NOMO-1 treated with dmso at 0.1 percent for 144 hours (cell line): ENCODE measurements around the gene CAT.
"Not testable (repeated sequence)": the region's sequence is repeated elsewhere in the genome, so short reads cannot be mapped to it uniquely, and the experiment has no call there.

Experiments
- DNase-seq: peaks from one replicate; lab custom pipeline; 2025; ENCODE audit not compliant: unreplicated experiment; lab: John Stamatoyannopoulos, UW

CAT gene

DNA sequence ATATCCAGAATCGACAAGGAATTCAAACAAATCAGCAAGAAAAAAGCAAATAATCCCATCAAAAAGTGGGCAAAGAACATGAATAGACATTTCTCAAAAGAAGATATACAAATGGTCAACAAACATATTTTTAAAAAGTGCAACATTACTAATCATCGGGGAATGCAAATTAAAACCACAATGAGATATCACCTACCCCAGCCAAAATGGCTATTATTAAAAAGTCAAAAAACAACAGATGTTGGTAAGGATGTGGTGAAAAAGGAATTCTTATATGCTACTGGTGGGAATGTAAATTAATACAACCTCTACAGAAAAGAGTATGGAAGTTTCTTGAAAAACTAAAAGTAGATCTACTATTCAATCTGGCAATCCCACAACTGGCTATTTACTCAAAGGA is 13.9 kb upstream of the CAT start:
- not testable (repeated sequence) for DNase-seq

DNA sequence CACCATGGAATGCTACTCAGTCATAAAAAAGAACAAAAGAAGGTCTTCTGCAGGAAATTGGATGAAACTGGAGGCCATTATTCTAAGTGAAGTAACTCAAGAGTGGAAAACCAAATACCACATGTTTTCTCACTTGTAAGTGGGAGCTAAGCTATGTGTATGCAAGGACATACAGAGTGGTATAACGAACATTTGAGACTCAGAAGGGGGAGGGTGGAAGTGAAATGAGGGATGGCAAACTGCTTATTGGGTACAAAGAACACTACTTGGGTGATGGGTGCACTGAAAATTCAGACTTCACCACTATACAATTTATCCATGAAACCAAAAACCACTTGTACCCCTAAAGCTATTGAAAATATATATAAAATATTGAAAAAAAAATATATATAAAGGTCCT is 13.4 kb upstream of the CAT start:
- peak; percentile 47 for DNase-seq

DNA sequence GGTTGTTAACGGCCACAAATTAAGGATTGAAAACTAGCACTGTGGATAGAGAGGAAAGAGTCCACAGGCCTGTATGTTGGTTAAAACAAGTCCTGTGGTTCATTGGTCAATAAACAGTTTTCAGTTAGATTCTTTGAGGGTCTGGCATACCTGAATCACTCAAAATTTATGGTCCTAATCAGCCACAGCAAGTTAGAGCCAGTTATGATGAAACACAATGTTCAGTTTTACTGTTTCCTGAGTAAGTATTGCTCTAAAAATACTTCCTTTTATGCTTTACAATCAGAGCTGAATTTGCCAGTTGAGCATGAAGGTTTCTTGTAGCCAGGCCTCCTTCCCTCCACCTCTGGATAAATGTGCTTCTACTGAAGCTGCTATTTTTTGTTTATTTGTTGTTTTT is 12.9 kb upstream of the CAT start:
- peak; percentile 92 for DNase-seq

DNA sequence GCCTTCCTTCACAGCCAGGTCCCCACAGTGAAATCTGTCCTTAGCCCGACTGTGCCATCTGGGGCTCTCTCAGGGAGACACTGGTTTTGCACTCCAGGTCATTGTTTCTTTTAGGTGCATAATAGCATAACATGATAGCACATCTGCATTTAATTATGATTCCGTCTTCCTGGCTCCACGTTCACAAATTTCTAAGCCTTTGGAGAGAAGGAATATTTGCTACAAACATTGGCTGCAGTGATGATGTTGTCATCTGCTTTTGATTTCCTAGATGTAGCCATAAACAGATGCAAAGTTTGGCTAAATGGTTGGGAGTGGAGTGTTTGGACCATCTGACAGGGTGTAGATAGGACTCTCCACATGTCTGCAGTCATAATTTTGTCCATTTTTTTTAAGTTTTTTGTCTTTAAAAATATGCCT is 12.0 kb upstream of the CAT start:
- DNase-seq: no peak

DNA sequence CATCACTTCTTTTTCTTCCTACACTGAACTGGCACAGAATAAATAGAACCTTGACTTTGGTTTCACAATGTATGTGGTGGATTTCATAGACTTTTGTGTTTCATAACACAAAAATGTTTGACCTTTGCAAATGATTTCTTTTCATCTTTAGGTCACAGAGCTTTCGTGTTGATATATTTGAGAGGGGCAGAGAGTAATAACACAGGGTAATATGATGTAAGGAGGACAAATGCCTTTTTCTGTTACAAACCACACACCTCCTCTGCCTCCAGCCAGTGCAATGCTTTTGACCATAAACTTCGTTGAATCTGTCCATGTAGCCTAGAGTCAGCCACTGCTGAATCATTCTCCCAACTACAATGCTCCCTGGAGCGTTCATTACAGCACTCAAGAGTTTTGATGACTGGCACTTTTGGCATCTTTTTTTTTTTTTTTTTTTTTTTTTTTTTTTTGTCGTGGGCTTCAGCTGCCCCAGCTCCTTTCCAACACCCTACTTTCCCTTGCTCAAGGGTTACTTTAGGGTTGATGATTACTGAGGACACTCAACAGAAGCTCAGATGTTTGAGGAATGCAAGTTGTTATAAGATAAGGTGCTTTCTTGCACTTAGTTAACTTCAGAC is 11.4 kb upstream of the CAT start:
- peak; percentile 92 for DNase-seq

DNA sequence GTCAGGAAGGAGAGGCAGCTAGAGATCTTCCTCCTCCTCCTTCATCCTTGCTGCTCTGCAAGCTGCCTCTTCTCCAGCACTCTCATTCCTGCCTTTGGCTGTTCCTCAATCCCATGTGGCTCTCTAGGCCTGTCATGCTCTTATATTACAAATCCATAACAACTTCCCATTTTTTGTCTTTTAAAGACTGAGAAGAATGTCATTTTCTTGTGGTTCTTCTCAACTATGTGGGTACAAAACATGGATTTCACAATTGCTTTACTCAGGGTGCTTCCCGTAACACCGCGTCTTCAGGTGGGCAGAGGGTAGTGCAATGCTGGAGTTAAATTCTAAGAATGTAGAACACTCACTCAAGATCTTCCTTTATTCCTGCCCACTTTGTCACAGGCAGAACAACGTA is 6.8 kb upstream of the CAT start:
- DNase-seq: peak; percentile 64

DNA sequence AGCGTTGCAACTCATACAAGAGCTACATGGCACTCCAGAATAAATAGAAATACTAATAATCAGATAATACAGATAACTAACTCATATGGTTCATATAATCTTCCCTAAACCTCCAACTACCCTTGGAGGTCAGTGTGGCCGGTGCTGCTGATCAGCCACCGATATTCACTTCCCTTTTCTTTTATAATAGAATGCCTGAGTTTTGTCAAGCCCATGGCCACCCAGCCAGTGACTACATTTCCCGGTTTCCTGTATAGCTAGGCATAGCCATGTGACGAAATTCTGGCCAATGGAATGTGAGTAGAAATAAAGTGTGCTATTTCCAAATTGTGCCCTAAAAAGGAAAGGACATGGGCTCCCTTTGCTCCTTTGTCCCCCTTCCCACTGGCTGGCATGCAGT is 5.9 kb upstream of the CAT start:
- DNase-seq: peak; percentile 52

DNA sequence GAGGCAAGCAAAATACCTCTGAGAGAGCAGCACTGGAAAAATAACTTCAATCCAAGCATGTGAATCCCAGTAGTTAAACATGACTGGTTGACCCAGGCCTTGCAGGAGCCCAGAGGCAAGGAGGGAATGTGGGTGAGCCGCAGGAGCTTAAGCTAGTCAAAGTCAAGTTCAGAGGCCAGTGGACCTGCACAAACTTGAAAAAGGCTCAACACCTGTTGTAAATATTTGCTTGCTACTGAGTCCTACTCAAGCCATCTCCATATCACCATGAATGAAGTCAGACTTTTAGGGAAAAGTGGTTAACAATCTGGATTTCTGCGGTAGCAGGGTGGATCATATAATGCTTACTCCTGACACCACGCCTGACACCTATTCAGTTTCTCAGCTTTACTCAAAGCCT is 4.8 kb upstream of the CAT start:
- DNase-seq: no peak

DNA sequence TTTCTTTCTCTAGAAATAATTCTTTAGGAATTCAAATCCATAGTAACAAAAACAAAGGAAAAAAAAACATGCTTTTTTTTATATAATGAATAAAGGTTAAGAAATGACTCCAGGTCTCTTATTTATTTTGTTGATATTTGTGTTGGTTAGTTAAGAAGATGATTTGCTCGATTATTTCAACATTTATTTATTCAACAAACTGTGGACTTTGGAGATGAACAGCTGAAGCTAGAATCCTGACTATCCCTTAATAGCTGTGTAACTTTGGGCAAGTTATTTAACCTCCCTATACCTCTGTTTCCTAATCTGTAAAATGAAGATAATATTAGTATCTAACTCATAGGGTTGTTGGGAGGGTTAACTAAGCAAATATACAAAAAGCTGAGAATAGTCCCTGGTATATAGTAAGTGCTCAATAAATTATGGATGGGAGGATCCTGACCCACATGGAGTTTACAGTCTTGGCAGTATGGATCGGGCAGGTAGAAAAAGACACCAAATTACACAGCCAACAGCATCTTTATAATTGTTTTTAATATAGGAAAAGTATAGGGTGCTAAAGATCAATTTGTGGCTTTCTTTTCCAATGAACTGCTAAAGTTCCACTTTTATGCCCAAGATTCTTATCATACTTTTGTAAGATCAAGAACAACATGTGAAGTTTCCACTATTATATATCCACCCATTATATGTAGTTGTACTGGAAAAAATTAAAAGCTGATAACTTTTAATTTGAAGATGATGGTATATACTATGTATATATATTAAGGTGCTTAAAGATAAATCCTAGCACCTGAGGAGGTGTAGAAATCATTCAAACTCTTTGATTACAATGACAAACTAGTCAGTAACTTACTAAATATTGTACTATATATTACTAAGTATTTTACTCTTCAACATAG is 1.3 kb upstream of the CAT start:
- no peak for DNase-seq

DNA sequence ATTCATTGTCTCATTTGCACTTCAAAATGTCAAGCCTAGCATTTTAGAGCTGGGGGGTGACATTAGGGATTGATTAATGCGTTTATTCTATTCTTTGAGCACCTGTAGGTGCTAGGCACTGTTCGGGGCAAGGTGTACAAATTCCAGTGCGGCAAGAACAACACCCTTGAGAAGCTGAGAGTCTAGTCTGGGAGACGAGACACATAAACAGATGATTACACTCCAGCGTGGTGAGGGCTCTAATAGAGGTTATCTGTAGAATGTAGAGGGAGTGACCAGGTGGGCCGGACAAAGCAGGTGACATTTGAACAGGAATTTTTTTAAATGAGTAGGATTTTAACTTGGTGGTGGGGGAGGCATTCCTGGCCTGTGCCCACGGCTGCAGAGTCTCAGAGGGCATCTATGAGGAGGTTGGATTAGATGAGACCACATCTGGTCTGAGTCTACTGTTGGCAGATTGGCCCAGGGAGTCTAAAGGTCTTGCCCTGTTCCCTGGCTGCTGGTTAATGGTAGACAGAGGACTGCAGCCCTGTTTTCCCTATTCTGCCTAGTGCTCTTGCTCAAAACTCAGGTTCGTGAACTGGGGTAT is 970 bp downstream of the CAT start:
- no peak for DNase-seq

DNA sequence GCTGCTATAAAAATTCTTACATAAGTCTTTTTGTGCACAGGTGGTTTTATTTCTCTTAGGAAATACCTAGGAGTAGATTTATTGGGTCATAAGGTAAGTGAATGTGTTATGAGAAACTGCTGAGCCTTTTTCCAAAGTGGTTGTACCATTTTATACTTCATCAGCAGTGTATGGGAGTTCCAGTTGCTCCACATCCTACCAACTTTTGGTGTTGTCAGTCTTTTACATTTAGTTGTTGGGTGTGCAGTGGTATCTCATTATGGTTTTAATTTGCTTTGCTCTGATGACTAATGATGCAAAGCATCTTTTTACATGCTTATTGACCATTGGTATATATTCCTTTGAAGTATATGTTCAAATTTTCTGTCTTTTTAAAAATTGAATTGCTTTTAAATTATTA is 3.1 kb downstream of the CAT start:
- DNase-seq: no peak

DNA sequence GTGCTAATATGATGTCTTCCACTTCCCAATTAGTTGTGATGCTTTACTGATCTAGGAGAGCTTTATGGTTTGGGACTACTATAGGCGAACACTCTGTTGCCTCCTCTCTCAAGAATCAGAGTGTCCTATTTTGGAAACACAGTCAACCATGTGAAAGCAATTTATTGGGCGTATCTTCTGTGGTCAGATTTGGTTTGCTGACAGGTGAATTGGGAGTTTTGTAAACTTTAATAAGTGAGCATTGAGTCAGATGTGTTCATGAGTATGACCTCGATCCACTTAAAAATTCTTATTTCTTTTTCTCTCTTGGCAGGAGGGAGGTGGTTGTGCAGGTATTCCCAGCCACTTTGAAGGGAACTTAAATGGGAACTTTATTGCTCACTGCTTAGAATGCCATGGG is 4.4 kb downstream of the CAT start:
- no peak for DNase-seq

DNA sequence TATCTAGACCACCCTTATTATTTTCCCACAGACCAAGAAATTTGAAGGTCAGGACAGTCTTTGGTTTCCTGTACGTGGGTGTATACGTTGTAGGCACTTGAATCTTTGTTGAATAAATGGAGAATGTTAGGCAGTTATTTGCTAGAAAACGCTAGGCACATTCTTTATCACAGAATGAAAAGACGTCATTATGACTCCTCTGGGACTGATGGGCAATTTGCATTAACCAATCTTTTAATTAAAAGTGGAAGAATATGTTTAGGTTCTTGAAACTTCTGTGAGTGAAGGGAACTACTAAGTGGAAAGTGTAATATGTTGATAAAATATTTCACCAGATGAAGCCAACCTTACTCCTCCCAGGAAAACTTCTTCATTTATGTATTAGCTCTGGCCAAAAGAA is 5.7 kb downstream of the CAT start:
- DNase-seq: no peak

DNA sequence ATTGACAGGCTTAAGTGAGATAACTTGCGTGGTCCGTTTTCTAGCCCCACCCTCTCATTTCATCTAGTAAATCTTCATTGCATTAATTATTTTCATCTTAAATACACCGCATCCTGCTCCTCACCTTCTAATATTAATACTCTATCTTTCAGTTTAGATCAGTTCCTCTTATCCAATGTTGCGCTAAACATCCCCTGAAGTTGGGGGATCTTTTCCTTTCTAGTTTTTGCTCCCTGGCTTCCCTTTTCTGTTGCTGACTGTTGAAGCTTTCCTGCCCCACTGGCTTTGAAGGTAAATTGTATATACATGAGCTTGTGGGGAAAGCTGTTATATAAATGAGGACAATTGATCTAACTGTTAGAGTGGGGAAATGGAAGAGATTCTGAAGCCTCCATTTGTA is 7.2 kb downstream of the CAT start:
- DNase-seq: no peak

DNA sequence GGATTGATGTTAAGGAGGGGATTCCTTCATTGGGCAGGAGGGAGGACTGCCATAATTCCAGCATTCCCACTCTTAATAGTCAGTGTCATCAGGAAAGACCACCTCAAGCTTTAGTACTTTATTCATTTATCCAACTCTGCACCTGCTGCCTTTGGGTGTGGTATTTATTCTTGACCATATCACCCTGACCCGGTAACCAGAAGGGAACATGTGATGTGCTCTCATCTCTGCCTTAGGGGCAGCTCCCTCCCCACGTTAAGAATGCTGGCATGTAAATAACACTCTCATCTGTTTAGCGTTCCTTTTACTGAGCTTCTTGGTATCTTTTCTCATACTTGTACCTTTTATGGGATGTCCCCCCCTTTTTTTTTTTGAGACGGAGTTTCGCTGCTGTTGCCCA is 7.7 kb downstream of the CAT start:
- DNase-seq: no peak

DNA sequence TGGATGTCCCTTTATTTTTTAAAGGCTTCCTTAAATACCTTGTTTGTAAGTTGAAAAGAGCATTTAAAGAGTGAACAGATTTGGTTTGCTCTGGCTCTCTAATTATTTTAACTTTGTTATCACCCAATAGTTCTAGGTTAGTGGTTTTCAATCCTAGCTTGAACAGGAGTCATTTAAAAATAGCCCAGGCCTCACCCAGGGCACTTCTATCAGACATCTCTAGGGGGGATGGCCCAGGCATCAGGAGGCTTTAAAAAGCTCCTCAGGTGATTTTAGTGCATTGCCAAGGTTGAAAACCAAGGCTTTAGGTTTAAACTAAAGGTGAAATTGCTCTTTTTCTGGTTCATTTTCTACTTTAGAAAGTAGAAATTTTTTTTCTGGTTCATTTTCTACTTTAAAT is 8.3 kb downstream of the CAT start:
- no peak for DNase-seq

DNA sequence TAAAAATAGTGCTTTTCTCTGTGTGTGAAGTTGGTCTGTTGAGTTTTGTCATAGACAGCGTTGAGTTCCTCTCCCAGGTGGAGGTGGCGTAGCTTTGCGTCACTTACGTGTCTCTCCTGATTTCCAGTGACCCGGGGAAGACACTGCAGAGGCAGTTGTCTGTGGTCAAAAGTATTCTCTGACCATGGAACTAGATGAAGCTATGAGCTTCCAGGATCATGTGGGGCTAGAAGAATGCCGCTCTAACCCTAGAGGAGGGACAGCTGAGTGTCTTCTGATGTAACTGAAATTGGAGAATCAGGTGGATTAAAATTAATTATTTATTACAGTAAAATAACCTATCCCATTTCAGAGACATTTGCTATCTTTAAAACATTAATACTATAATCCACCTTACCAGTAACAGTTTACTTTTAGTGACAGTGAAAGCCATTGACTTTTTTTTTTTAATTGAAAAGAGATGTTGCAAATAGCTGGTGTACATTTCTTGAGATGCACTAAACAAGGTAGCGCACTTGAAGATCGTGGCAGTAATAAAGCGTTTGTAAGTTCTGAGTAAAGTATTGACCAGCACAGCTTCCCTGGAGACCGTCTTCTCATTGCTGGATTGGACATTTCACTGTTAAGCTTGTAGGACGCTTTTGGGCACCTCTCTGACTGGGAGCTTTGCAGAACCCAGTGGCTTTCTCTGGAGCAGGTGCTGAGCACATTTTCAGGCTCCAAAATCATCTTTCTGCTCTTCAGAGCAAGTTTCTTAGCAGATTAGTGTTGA is 9.7 kb downstream of the CAT start:
- no peak for DNase-seq

DNA sequence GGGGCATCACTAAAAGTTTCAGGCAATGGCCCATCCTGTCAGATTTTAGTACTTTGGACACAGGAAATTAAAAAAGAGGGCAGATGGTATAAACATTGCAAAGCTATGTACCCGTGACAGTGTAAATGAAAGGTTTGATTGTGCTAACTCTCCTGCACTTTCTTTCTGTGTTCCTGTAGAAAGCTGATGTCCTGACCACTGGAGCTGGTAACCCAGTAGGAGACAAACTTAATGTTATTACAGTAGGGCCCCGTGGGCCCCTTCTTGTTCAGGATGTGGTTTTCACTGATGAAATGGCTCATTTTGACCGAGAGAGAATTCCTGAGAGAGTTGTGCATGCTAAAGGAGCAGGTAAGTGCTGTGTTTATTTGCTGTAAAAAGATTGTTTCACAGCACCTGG is 10.3 kb downstream of the CAT start:
- no peak for DNase-seq

DNA sequence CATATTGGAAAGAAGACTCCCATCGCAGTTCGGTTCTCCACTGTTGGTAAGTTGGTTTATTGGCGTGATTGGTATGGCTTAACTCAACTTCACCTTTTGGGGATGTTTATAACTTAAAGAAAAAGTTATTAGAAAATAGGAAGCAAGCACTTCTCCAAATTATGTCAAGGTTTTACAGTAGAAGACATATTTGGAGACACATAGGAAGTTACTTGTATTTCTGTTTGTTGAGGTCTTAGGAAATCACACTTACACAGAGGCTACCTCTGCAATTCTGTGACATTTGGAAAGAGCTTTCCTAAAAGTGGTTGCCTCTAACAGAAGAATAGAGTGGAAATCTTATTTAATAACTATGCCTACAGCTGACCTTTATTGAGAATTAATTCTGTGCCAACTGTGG is 12.3 kb downstream of the CAT start:
- DNase-seq: peak; percentile 34

DNA sequence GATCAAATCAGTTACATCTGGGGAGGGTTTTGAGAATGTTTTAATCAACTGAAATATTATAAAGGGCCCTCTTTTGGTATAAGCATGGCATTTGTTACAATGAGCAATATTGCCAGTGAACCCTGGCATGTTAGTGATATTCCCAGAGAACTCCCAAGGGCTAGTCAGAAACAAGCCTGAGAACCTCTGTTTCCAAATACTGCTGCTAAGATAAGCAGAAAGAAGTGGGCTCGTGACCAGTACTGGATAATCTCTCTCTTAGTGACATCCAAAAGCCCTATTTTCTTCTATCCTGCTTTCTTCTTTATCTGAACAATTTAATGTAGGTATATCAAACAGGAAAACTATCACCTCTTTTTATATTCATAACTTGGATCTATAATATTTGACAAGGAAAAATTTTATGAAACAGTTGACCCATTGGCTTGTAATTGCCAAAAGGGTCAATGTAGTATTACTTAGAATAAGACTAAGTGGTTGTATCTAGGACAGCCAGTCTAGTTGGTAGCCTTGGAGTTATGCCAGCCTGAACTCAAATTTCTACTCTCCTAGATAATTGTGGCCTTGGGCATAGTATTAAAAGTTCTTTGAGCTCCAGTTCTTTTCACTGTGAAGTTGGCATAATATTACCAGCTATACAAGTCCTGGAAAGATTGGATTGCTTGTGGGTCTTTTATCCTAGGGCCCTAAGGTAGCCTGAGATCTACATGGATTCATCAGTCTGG is 15.7 kb downstream of the CAT start:
- no peak for DNase-seq

DNA sequence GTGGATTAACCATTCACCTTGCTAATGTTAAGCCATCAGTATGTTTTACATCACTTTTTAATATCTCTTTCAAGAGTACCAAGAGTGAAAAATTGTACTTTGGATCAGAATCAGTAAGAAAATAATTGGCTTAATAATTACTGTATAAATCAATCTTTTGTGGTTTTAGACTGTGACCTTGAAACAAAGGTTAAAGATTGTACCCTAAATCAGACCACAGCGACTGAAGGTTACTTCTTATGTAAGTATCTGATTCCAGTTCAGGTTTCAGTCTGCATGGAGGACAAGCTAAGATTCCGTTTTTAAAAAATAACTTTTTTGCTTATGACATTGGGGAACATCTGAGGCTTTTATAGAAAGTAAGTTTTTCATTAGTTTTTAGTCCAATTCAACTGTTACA is 18.9 kb downstream of the CAT start:
- no peak for DNase-seq
